DOHH2 (cell line): Measurements from ENCODE around the gene HES1.
"Not testable (repeated sequence)": the region's sequence is repeated elsewhere in the genome, so short reads cannot be mapped to it uniquely, and the experiment has no call there.

Experiments
- H3F3A ChIP-seq: fragments of 200-600 bp; sonication (generic), shearing (Covaris generic); 2 replicates; pipeline ENCODE4 v1.6.0; 2016; ENCODE audit warnings: antibody characterized with exemption, mild to moderate bottlenecking; ENCODE audit not compliant: control insufficient read depth, insufficient read depth
- H3K27ac ChIP-seq: fragments of 200-600 bp; sonication (generic); 2 replicates; pipeline ENCODE4 v1.5.1; 2014; ENCODE audit warnings: low read depth, mild to moderate bottlenecking, low read length, moderate library complexity
- H3K27me3 ChIP-seq: fragments of 200-600 bp; sonication (generic); 2 replicates; pipeline ENCODE4 v1.6.1; 2014; ENCODE audit warnings: mild to moderate bottlenecking, low read length, mixed read lengths; ENCODE audit not compliant: control insufficient read depth
- H3K36me3 ChIP-seq: fragments of 200-600 bp; sonication (generic); 2 replicates; pipeline ENCODE4 v1.6.1; 2014; ENCODE audit warnings: mild to moderate bottlenecking, low read length, moderate library complexity, mixed read lengths; ENCODE audit not compliant: control insufficient read depth
- H3K4me1 ChIP-seq: fragments of 200-600 bp; sonication (generic); 2 replicates; pipeline ENCODE4 v1.6.1; 2014; ENCODE audit warnings: mild to moderate bottlenecking, low read length, mixed read lengths; ENCODE audit not compliant: control insufficient read depth
- H3K4me2 ChIP-seq: fragments of 200-600 bp; sonication (generic); 2 replicates; pipeline ENCODE4 v1.6.0; 2014; ENCODE audit warnings: mild to moderate bottlenecking, low read length, moderate library complexity
- H3K4me3 ChIP-seq: fragments of 200-600 bp; sonication (generic); 2 replicates; pipeline ENCODE4 v1.5.1; 2014; ENCODE audit warnings: mild to moderate bottlenecking, low read length, mixed read lengths
- H3K79me2 ChIP-seq: fragments of 200-600 bp; sonication (generic); 2 replicates; pipeline ENCODE4 v1.6.1; 2014; ENCODE audit warnings: mild to moderate bottlenecking, low read length, mixed read lengths; ENCODE audit not compliant: control insufficient read depth
- H3K9me2 ChIP-seq: fragments of 200-600 bp; sonication (generic); replicated peaks from 2 replicates; pipeline ENCODE4 v1.6.1; 2014; ENCODE audit warnings: mild to moderate bottlenecking, low read length, mixed read lengths; ENCODE audit not compliant: control insufficient read depth
- H3K9me3 ChIP-seq: fragments of 200-600 bp; sonication (generic); 2 replicates; pipeline ENCODE4 v1.6.1; 2014; ENCODE audit warnings: antibody characterized with exemption, low read length, mixed read lengths; ENCODE audit not compliant: control insufficient read depth, insufficient read depth
- H4K20me1 ChIP-seq: fragments of 200-600 bp; sonication (generic); 2 replicates; pipeline ENCODE4 v1.6.0; 2014; ENCODE audit warnings: low read depth, mild to moderate bottlenecking, antibody characterized with exemption, low read length, moderate library complexity; ENCODE audit not compliant: control insufficient read depth, insufficient read depth
- EZH2phosphoT487 ChIP-seq: fragments of 200-600 bp; sonication (generic); IDR thresholded peaks from 2 replicates; pipeline ENCODE4 v1.6.1; 2017; ENCODE audit warnings: borderline replicate concordance, mild to moderate bottlenecking, antibody characterized with exemption, low read length, moderate library complexity, mixed read lengths
- TF ChIP-seq, protein P1 (sequence below): fragments of 200-600 bp; sonication (generic); IDR thresholded peaks from one replicate; pipeline ENCODE4 v1.5.1; 2014; ENCODE audit warnings: antibody characterized with exemption, mild to moderate bottlenecking, low read depth, low read length; ENCODE audit not compliant: poor library complexity, severe bottlenecking

Gene HES1

DNA sequence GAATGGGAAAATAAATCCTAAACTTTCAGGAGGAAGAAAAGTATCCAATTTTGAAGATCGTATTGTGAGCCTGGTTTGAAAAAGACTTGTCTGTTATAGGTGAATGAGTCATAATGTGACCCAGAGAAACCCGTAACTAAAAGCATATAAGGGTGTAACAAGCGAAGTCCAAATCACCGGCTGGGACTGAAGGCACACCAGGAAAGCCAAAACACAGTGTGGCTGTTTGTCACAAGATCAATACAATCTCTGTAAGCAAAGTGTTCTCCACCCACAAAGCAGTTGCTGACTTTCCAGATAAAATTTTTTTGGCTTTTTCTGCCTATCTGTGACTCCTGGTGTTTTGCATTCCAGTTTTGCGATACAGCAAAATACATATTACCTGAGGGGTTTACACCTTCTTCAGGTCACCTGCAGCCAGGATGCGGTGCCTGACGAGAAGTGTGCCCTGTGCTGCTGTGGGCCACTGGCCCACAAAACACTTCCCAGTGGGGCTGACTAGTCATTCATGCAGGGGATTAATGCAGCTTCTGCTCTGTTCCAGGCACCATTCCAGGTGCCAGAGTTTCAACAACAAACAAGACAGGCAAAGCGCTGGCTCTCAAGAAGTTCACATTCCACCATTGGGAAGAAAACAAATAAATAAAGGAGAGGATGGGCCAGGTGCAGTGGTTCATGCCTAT lies 14.4 kb downstream of the HES1 start:
- Histone ChIP-seq H4K20me1 (no peaks in the 10 kb centered on the region), H3K27me3 (peaks cover 27% of the 10 kb centered on the region), H3F3A (no peaks in the 10 kb centered on the region), H3K27ac (no peak overlapping the region), H3K4me1 (no peaks in the 10 kb centered on the region), H3K4me3 (no peak overlapping the region), H3K36me3 (no peaks in the 10 kb centered on the region), H3K9me2 (no peaks in the 10 kb centered on the region), H3K4me2 (no peak overlapping the region), H3K9me3 (no peaks in the 10 kb centered on the region), H3K79me2 (no peaks in the 10 kb centered on the region)
- TF ChIP-seq EZH2phosphoT487: no peak

DNA sequence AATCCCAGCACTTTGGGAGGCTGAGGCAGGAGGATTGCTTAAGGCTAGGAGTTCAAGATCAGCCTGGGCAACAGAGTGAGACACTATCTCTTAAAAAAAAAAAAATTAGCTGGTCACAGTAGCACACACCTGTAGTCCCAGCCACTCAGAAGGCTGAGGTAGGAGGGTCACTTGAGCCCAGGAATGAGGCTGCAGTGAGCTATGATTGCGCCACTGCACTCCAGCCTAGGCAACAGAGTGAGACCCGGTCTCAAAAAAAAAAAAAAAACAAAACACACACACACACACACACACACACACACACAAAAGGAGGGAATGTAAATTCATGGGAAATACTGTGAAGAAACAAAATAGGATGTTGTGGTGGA lies 15.0 kb downstream of the HES1 start:
- H3K4me1 ChIP-seq, H3K4me3 ChIP-seq, H3K4me2 ChIP-seq, H3K9me3 ChIP-seq, H4K20me1 ChIP-seq, H3K79me2 ChIP-seq, H3K27ac ChIP-seq, H3K36me3 ChIP-seq, H3F3A ChIP-seq, H3K9me2 ChIP-seq: not testable (repeated sequence)
- H3K27me3 ChIP-seq: peaks cover 23% of the 10 kb centered on the region

DNA sequence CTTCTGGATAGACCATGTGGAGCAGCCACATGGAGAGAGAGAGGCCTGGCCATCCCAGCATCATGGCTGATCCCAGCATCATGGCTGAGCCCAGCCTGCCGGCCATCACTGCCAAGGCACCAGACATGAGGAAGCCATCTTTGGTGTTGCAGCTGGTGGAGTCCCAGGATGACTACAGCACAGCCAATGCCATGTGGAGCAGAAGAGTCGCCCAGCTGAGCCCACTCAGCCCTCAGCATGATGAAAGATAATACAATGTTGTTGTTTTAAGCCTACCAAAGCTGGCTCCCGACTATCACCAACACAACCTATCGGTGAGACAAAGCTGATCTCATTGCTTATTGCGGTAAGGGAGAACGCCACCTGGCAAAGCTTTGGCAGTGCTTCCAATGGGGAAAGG lies 18.4 kb downstream of the HES1 start:
- TF ChIP-seq, protein P1, sequence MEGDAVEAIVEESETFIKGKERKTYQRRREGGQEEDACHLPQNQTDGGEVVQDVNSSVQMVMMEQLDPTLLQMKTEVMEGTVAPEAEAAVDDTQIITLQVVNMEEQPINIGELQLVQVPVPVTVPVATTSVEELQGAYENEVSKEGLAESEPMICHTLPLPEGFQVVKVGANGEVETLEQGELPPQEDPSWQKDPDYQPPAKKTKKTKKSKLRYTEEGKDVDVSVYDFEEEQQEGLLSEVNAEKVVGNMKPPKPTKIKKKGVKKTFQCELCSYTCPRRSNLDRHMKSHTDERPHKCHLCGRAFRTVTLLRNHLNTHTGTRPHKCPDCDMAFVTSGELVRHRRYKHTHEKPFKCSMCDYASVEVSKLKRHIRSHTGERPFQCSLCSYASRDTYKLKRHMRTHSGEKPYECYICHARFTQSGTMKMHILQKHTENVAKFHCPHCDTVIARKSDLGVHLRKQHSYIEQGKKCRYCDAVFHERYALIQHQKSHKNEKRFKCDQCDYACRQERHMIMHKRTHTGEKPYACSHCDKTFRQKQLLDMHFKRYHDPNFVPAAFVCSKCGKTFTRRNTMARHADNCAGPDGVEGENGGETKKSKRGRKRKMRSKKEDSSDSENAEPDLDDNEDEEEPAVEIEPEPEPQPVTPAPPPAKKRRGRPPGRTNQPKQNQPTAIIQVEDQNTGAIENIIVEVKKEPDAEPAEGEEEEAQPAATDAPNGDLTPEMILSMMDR: no peak
- no peak for TF ChIP-seq EZH2phosphoT487
- Histone ChIP-seq H3F3A (no peaks in the 10 kb centered on the region), H3K9me3 (no peaks in the 10 kb centered on the region), H3K4me3 (no peak overlapping the region), H4K20me1 (no peaks in the 10 kb centered on the region), H3K4me1 (no peaks in the 10 kb centered on the region), H3K36me3 (no peaks in the 10 kb centered on the region), H3K27me3 (peaks cover 16% of the 10 kb centered on the region), H3K9me2 (no peaks in the 10 kb centered on the region), H3K79me2 (no peaks in the 10 kb centered on the region), H3K27ac (no peak overlapping the region), H3K4me2 (no peak overlapping the region)

DNA sequence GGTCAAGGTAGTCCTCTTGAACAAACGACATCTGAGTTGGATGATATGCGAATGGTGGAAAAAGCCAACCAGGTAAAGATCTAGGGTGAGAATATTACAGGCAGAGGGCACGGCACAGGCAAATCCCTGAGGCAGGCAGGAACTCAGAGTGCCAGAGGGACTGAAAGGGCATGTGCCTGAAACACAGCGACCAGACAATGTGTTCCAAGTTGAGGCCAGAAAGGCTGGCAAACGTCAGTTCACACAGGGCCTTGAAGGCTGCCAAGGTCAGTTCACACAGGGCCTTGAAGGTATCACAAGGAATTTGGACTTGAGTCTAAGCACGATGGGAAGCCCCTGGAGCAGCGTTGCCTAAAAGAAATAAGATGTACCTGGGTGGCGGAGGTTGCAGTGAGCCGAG lies 20.1 kb downstream of the HES1 start:
- Histone ChIP-seq H3F3A (no peaks in the 10 kb centered on the region), H3K36me3 (no peaks in the 10 kb centered on the region), H3K4me3 (no peak overlapping the region), H3K27ac (no peak overlapping the region), H4K20me1 (no peaks in the 10 kb centered on the region), H3K9me3 (no peaks in the 10 kb centered on the region), H3K4me1 (no peaks in the 10 kb centered on the region), H3K4me2 (no peak overlapping the region), H3K27me3 (peaks cover 18% of the 10 kb centered on the region), H3K79me2 (no peaks in the 10 kb centered on the region), H3K9me2 (no peaks in the 10 kb centered on the region)
- TF ChIP-seq, protein P1: no peak
- TF ChIP-seq EZH2phosphoT487: no peak
